ENCODE data around the gene POM121C.
"Not testable (repeated sequence)": the region's sequence is repeated elsewhere in the genome, so short reads cannot be mapped to it uniquely, and the experiment has no call there.

POM121C gene

GRCh38 chr7:75485979-75486643 lies at the start of gene POM121C:
Gene POM121C (minus strand): TSS chr7:75486299. CDS start chr7:75441496, 44,803 bp downstream.
- TF ChIP-seq CTCF (IDR thresholded peaks at IDR 0.05), result not testable (repeated sequence)

GRCh38 chr7:75534727-75535307 lies 48.7 kb upstream of the POM121C start:
- no peak for TF ChIP-seq CTCF (IDR thresholded peaks at IDR 0.05)

GRCh38 chr7:75533926-75534325 lies 47.8 kb upstream of the POM121C start:
- TF ChIP-seq CTCF (IDR thresholded peaks at IDR 0.05), result no peak

GRCh38 chr7:75532639-75533038 lies 46.5 kb upstream of the POM121C start:
- TF ChIP-seq CTCF (IDR thresholded peaks at IDR 0.05), result no peak

GRCh38 chr7:75531359-75531821 lies 45.3 kb upstream of the POM121C start:
- TF ChIP-seq CTCF (IDR thresholded peaks at IDR 0.05), result no peak

GRCh38 chr7:75492020-75492419 lies 5.9 kb upstream of the POM121C start, which contains the start of gene SPDYE5:
Gene SPDYE5 (plus strand): TSS chr7:75492320. CDS start chr7:75494048, 1,728 bp downstream.
- TF ChIP-seq CTCF (IDR thresholded peaks at IDR 0.05), result not testable (repeated sequence)

- not testable (repeated sequence) for TF ChIP-seq CTCF (IDR thresholded peaks at IDR 0.05)
Measured at GRCh38 chr7:75395329-75395728, 90.8 kb downstream of the POM121C start, which contains the start of gene TRIM73. Gene TRIM73 (plus strand): TSS chr7:75395629. CDS start chr7:75398934, 3,305 bp downstream.
